Nephron (organoid): ENCODE data around the gene ASB10.

Experiments
- H3K27ac Mint-ChIP-seq, 3 experiments: 2 replicates each; pipeline ENCODE4 v1.8.0; 2020; ENCODE audit warnings: mixed read lengths in 3 of 3, mild to moderate bottlenecking in 2 of 3, moderate library complexity in 1 of 3
- H3K27me3 Mint-ChIP-seq: 2 replicates; pipeline ENCODE4 v1.8.0; 2021; ENCODE audit warnings: low read depth, mild to moderate bottlenecking, moderate library complexity, mixed read lengths
- H3K36me3 Mint-ChIP-seq: 2 replicates; pipeline ENCODE4 v1.8.0; 2020; ENCODE audit warnings: low read depth, mixed read lengths
- H3K4me1 Mint-ChIP-seq: 2 replicates; pipeline ENCODE4 v1.8.0; 2020; ENCODE audit warnings: mixed read lengths
- H3K4me3 Mint-ChIP-seq, 3 experiments: 2 replicates each; pipeline ENCODE4 v1.8.0; 2020; ENCODE audit warnings: mild to moderate bottlenecking in 3 of 3, mixed read lengths in 3 of 3, moderate library complexity in 2 of 3
- H3K9me3 Mint-ChIP-seq: 2 replicates; pipeline ENCODE4 v1.8.0; 2020; ENCODE audit warnings: mixed read lengths
- CTCF ChIP-seq, 3 experiments: fragments of 200-600 bp; sonication (generic); IDR thresholded peaks; one replicate each; pipeline ENCODE4 v1.5.0; 2021; ENCODE audit warnings: antibody characterized with exemption in 3 of 3; ENCODE audit not compliant: unreplicated experiment in 3 of 3

ASB10 gene

DNA sequence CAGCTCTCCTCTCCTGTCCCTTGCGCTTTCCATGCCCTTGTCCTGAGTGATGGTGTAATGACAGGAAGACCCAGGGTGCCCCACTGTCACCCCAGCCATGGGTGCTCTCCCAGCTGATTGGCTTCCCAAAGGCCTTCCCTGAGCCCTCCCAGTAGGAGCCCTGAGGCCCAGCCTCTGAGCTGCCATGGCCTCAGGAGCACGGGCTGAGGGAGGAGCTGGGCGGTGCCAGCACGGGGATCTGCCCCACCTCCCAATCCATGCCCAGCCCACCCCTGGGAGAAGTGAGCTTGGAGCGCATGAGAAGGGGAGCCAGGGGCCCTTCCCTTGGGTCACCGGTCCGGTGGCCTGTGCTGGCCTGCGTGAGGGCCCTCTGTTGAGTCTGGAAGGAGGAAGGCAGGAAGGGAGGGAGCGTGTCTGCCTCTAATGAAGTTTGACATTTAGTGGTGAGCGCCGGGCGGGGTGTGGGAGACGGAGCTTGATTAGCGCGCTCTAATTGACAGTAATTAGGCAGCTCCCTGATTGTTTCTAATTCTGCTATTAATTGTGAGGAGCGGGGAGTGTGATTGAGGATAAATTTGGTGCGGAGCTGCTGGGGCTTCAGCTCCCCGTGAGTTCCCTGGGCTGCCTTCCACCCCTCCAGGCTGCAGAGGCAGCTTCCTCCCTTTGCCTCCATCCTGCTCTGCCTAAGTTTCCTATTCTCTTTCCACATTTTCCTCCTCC, 47.8 kb downstream of the ASB10 start:
- no peak overlapping the region for H3K4me3 Mint-ChIP-seq
- no peak overlapping the region for H3K27ac Mint-ChIP-seq
- no peaks in the 10 kb centered on the region for H3K27me3 Mint-ChIP-seq
- H3K36me3 Mint-ChIP-seq, result peaks cover 51% of the 10 kb centered on the region
- H3K4me1 Mint-ChIP-seq, result peaks cover 27% of the 10 kb centered on the region
- no peak for TF ChIP-seq CTCF (IDR thresholded peaks at IDR 0.05; ENCODE audit: unreplicated experiment in 3 of 3)
- H3K9me3 Mint-ChIP-seq, result no peaks in the 10 kb centered on the region

DNA sequence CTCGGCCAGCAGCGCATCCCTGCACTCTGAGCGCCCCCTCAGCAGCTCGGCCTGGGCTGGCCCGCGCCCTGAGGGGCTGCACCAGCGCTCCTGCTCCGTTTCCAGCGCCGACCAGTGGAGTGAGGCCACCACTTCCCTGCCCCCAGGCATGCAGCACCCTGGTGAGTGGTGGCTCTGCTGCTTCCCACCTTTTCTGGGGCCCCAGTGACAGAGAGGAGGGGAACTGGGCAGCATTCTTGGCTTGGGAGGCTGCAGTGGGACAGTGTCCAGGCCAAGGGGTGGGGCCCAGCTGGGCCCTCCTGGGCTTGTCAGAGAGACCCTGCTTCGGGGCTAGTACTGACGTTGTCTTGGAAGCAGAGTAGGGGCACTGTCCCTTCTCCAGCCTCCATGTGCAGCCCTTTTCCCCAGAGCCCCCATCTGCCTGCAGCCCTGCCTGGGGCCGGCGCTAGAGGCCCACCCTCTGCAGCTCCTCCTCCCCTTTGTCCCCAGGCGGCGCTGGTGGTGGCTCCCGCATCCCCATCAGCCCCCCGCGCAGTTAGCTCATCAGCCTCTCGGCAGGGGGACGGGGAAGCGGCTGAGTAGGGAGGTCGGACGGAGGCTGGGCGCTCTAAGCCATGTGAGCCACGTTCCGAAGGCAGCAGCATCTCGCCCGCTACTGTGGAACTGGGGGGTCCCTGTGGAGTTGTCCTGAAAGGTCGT, 48.7 kb downstream of the ASB10 start:
- no peaks in the 10 kb centered on the region for H3K9me3 Mint-ChIP-seq
- peaks cover 23% of the 10 kb centered on the region for H3K4me1 Mint-ChIP-seq
- H3K27me3 Mint-ChIP-seq, result no peaks in the 10 kb centered on the region
- no peak overlapping the region for H3K27ac Mint-ChIP-seq
- TF ChIP-seq CTCF (IDR thresholded peaks at IDR 0.05; ENCODE audit: unreplicated experiment in 3 of 3), result no peak
- H3K36me3 Mint-ChIP-seq, result peaks cover 49% of the 10 kb centered on the region
- H3K4me3 Mint-ChIP-seq, result no peak overlapping the region

GRCh38 chr7:151137791-151138152, 49.3 kb downstream of the ASB10 start:
- Mint-ChIP-seq H3K4me3 (no peak overlapping the region), H3K4me1 (peaks cover 24% of the 10 kb centered on the region), H3K9me3 (no peaks in the 10 kb centered on the region), H3K27me3 (no peaks in the 10 kb centered on the region), H3K36me3 (peaks cover 49% of the 10 kb centered on the region), H3K27ac (no peak overlapping the region)
- TF ChIP-seq CTCF (IDR thresholded peaks at IDR 0.05; ENCODE audit: unreplicated experiment in 3 of 3), result no peak

DNA sequence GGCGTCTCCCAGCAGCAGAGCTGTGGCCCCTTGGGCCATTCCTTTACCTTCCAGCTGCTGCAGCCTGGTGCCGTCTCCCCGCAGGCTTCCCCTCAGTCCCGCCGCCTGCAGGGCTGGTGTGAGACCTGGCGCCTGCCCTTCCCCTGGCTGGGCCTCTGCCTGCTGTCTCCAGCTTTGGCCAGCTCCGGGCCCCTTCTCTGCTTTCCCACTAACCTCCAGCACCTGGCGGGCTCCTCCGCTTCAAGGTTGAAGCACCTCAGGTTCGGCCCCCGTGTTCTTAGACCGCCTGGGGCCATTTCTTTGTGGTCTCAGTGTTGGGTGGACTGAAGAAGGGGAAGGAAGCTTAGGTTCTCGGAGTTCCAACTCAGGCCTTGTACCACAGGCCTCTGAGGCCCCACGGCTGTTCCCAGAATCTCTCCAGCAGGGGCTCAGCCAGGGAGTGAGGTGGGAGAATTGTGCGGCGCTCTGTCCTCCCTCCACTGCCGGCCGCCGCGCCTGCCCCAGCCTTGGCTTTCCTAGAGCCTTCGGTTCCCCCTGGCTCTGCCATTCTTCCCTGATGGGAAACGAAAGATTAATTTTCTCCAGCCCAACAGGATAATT, 49.9 kb downstream of the ASB10 start:
- TF ChIP-seq CTCF (IDR thresholded peaks at IDR 0.05; ENCODE audit: unreplicated experiment in 3 of 3), result no peak
- H3K4me1 Mint-ChIP-seq, result peaks cover 29% of the 10 kb centered on the region
- no peaks in the 10 kb centered on the region for H3K27me3 Mint-ChIP-seq
- H3K27ac Mint-ChIP-seq, result no peak overlapping the region
- H3K36me3 Mint-ChIP-seq, result peaks cover 49% of the 10 kb centered on the region
- H3K4me3 Mint-ChIP-seq, result no peak overlapping the region
- H3K9me3 Mint-ChIP-seq, result no peaks in the 10 kb centered on the region

DNA sequence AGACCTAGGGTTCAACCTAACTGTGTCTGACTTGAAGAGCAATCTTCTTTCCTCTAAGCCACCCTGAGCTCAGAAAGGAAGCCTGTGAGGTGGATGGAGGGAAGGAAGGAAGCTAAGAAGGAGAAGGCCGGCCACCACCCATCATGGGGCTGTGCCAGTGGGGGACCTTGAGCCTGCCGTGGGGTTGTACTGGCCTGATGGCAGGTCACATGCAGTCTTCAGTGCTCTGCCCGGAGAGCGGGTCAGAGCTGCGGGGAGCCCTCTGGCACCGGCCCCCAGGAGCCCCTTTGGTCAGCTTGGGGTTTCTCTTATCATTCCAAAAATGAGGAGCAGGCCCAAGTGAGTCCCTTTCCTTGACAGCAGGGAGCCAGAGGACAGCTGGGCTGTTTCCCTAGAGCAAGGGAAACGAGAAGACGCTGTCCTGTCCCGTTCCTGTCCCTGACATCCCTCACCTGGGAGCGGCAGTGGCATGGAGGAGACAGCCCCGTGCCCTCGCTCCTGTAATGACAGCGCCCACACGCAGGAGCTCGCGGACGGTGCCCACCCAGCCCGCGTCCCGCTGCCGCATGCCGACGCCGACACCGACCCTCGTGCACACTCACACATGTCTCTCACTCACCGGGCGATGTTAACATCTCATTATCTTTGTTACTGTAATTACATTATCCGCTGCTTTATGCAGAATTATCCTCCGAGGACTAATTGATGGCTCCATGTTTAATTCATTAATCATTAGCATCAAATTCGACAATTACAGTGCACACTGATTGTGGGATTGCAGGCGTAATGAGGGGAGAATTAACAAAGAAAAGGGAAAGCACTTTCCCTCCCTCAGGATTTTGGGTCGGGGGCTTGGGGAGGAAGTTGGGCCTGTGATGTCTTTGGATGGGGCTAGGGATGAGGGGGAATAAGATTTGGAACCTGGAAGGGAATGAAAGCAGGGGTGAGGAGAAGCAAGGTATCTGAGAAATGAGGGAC, 50.9 kb downstream of the ASB10 start:
- peaks cover 39% of the 10 kb centered on the region for H3K4me1 Mint-ChIP-seq
- peaks cover 53% of the 10 kb centered on the region for H3K36me3 Mint-ChIP-seq
- no peak for TF ChIP-seq CTCF (IDR thresholded peaks at IDR 0.05; ENCODE audit: unreplicated experiment in 3 of 3)
- no peaks in the 10 kb centered on the region for H3K27me3 Mint-ChIP-seq
- H3K9me3 Mint-ChIP-seq, result no peaks in the 10 kb centered on the region
- peak overlapping the region in 1 of 3 experiments; percentile 38 for H3K27ac Mint-ChIP-seq
- H3K4me3 Mint-ChIP-seq, result no peak overlapping the region
